VCaP (cell line): ENCODE results near the gene LTBP2.
"Not testable (repeated sequence)": the region's sequence is repeated elsewhere in the genome, so short reads cannot be mapped to it uniquely, and the experiment has no call there.

Experiments
- H3K27ac ChIP-seq: fragments of 450-650 bp; 2 replicates; pipeline ENCODE4 v1.5.1; 2017
- TF ChIP-seq, protein P1 (sequence below): fragments of 450-650 bp; conservative IDR thresholded peaks from 2 replicates; pipeline ENCODE4 v1.5.1; 2017; ENCODE audit warnings: mild to moderate bottlenecking, moderate library complexity

LTBP2 gene

DNA sequence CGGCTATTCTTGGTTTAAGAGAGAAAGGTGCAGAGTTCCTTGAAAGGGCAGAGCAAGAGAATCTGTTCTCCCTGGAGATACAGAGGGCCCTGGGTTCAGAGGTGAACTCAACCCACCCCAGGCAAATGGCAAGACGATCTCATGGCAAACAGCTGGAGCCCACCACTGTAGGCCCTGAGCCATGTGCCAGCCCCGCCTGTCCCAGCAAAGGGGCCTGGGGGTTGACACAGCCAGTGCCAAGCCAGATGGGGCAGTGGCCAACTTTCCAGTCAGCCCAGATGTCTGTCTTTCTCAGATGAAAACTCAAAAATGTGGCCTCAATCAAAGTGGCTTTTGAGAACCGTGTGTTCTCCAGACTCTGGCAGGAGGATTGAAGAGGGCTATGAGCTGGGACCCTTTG lies 66.7 kb downstream of the LTBP2 start:
- TF ChIP-seq, protein P1, sequence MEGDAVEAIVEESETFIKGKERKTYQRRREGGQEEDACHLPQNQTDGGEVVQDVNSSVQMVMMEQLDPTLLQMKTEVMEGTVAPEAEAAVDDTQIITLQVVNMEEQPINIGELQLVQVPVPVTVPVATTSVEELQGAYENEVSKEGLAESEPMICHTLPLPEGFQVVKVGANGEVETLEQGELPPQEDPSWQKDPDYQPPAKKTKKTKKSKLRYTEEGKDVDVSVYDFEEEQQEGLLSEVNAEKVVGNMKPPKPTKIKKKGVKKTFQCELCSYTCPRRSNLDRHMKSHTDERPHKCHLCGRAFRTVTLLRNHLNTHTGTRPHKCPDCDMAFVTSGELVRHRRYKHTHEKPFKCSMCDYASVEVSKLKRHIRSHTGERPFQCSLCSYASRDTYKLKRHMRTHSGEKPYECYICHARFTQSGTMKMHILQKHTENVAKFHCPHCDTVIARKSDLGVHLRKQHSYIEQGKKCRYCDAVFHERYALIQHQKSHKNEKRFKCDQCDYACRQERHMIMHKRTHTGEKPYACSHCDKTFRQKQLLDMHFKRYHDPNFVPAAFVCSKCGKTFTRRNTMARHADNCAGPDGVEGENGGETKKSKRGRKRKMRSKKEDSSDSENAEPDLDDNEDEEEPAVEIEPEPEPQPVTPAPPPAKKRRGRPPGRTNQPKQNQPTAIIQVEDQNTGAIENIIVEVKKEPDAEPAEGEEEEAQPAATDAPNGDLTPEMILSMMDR: no peak
- no peak overlapping the region for H3K27ac ChIP-seq

DNA sequence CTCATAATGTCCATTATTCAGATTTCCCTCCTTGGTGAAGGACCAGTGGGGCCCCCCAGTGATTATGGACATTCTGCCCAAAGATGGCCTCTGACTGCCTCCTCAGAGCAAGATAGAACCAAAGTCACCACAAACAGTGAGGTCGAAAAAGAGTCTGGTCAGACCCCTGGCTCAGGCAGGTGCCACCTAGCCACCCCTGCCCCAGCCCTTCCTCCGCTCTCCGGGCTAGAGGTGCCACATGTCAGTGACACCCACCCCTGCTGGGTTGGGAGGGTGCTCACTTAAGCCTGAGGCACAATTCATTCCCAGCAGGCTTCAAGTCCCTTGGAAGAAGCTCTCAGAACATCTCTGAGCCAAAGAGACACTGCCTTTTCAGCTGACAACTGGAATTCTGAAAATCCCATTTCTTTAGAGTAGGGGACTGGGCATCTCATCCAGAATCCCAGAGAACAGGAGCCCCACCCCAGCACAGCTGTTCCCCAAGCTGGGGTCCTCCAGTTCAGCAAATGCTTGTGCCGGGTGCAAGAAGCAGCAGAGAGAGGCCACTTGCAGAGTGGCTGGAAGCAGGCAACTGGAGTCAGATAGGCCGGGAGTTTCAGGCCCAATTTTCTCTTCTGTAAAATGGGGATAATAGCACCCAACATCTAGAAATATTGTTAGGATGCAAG lies 68.1 kb downstream of the LTBP2 start:
- TF ChIP-seq, protein P1: no peak
- H3K27ac ChIP-seq: no peak overlapping the region

DNA sequence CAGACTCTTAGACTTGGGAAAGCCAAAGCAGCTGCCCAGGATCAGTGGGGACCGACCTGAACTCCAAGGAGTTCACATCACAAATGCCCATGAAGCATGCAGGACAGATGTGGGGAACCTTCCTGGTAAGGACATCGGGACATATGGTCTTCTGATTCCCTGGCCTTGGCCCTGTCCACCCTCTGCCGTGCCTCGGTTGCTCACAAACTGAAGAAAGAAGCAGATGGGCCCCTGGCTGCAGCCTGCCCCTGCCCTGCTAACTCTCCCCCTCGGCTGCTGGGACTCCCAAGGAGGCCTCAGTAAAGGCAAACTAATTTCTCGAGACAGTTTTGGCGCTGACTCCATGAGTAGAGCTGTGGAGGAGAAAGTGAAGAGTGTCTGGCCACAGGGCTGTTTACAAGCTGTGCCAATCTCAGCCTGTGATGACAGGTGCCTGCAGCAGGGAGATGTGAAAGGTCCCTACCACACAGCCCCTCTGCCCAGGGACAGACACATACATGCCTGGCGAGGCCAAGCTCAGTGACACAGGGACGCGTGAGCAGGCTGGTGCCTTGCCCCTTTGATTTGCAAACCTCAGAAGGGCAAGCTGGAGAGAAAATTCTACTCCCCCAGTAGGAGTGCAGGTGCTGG lies 69.9 kb downstream of the LTBP2 start:
- TF ChIP-seq, protein P1: no peak
- no peak overlapping the region for H3K27ac ChIP-seq

DNA sequence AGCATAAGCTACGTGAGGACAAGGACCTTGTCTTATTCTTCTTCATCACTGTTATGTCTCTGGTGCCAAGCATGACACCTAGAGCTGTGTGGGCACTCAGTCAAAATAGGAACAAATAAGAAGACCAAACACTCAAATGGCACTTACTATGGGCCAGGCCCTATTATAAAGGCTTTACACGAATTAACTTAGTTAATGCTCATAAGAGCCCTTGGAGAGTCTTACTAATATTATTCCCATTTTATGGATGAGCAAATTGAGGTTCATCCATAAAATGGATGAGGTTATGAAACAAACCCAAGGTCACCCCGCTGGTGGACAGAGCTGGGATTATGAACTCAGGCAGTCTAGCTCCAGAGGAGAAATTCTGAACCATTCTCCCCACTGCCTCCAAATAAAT lies 70.8 kb downstream of the LTBP2 start:
- TF ChIP-seq, protein P1: no peak
- H3K27ac ChIP-seq: no peak overlapping the region

DNA sequence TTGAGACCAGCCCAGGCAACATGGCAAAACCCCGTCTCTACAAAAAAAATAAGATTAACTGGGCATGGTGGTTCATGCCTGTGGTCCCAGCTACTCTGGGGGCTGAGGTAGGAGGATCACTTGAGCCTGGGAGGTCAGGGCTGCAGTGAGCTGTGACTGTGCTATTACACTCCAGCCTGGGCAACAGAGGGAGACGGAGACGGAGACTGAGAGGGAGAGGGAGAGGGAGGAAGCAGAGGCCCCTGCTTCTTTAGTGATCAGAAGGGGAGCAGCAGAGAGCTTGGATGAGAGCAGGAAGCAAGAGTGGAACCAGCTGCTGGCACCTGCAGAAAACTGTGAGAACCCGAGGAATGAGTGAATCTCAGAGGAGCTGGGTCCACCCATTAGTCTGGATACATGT lies 72.5 kb downstream of the LTBP2 start:
- H3K27ac ChIP-seq: no peak overlapping the region
- TF ChIP-seq, protein P1: no peak

DNA sequence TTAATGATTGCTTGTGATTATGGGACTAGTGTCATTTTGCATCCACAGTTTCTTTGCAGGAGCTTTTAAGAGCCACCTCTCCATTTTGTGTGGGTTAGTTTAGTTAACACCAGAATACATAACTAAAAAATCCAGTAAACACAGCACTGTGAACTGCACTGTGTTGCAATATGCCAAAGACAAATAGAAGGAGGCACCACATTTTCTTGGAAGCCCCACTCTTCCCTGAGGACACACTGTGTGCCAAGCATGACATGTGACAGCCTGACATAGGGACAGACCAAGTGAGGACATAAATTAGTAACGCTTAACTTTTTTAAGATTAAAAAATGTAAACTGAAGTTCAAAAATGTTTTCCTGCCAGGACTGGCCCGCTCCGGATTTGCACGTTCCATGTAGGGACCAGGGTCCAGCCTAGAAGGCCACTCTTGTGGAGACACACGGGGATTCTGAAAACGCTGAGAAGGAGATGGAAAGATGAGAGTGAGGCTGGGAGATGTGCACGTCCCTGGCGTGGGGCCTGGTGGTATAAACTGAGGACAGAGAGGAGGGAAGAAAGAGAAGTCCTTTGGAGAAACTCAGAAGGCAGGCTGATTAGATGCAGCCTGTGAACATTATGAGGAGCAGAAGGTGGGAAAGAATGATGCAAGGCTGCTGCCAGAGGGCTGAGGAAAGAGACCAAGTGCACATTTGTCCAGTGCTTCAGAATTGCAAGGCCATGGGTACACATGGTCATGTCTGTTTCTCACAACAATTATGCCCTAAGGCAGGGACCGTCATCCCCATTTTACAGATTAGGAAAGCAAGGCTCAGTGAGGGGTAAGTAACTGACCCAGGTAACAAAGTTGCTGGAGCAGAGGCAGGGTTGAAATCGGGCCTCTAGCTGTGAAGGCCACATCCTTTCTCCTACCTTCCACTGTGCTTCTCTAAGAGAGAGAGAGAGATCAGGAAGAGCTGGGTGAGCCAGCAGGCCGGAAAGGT lies 73.3 kb downstream of the LTBP2 start:
- TF ChIP-seq, protein P1: no peak
- H3K27ac ChIP-seq: no peak overlapping the region

DNA sequence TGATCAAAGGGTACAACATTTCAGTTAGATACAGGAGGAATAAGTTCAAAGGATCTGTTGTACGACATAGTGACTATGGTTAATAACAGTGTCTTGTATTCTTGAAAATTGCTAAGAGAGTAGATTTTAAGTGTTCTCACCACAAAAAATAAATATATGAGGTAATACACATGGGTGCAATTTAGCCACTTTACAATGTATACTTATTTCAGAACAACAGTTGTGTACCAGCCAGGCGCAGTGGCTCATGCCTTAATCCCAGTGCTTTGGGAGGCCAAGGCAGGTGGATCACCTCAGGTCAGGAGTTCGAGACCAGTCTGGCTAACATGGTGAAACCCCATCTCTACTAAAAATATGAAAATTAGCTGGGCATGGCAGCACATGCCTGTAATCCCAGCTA lies 75.7 kb downstream of the LTBP2 start:
- not testable (repeated sequence) for H3K27ac ChIP-seq
